ENCODE measurements around the gene TGOLN2. TPM values are rescaled to one million over a fixed set of nuclear protein-coding genes. Genes with fewer than 3 reads are reported as not detected.
A peak's percentile ranks its signal among the peaks of the same experiment; 100 is the strongest.
"Not testable (repeated sequence)": the region's sequence is repeated elsewhere in the genome, so short reads cannot be mapped to it uniquely, and the experiment has no call there.

Gene TGOLN2
- total RNA-seq, 1 donor, result 119 TPM

- DNase-seq (ENCODE audit: low read depth), result no peak
- no peak for TF ChIP-seq CTCF (IDR thresholded peaks at IDR 0.05; ENCODE audit: insufficient read depth, low read depth, low read length)
- H3K4me3 ChIP-seq (ENCODE audit: low read depth, low read length), result no peak overlapping the region
Observed at GRCh38 chr2:85367180-85367579, 39.4 kb upstream of the TGOLN2 start.

- H3K4me3 ChIP-seq (ENCODE audit: low read depth, low read length); DNase-seq (ENCODE audit: low read depth): not testable (repeated sequence)
Observed at GRCh38 chr2:85362653-85363387, 35.0 kb upstream of the TGOLN2 start.

- no peak for DNase-seq (ENCODE audit: low read depth)
- H3K4me3 ChIP-seq (ENCODE audit: low read depth, low read length), result no peak overlapping the region
- no peak for TF ChIP-seq CTCF (IDR thresholded peaks at IDR 0.05; ENCODE audit: insufficient read depth, low read depth, low read length)
Observed at GRCh38 chr2:85357736-85358135, 29.9 kb upstream of the TGOLN2 start.

GRCh38 chr2:85356186-85356585, 28.4 kb upstream of the TGOLN2 start:
- DNase-seq (ENCODE audit: low read depth), result no peak
- TF ChIP-seq CTCF (IDR thresholded peaks at IDR 0.05; ENCODE audit: insufficient read depth, low read depth, low read length), result no peak
- H3K4me3 ChIP-seq (ENCODE audit: low read depth, low read length), result no peak overlapping the region

- peak overlapping the region; percentile 88 for H3K4me3 ChIP-seq (ENCODE audit: low read depth, low read length)
- TF ChIP-seq CTCF (IDR thresholded peaks at IDR 0.05; ENCODE audit: insufficient read depth, low read depth, low read length), result no peak
- DNase-seq (ENCODE audit: low read depth), result no peak
Observed at GRCh38 chr2:85355521-85355920, 27.7 kb upstream of the TGOLN2 start.

GRCh38 chr2:85355073-85355410, 27.3 kb upstream of the TGOLN2 start:
- TF ChIP-seq CTCF (IDR thresholded peaks at IDR 0.05; ENCODE audit: insufficient read depth, low read depth, low read length), result no peak
- H3K4me3 ChIP-seq (ENCODE audit: low read depth, low read length), result peak overlapping the region; percentile 88
- no peak for DNase-seq (ENCODE audit: low read depth)

GRCh38 chr2:85354286-85355072, 26.7 kb upstream of the TGOLN2 start, which contains the start of the genes ELMOD3 and RETSAT:
Gene ELMOD3 (plus strand): TSS chr2:85354769. CDS start chr2:85357199, 2,430 bp downstream.
Gene RETSAT (minus strand): TSS chr2:85354528. CDS start chr2:85354507, 21 bp downstream.
- no peak for TF ChIP-seq CTCF (IDR thresholded peaks at IDR 0.05; ENCODE audit: insufficient read depth, low read depth, low read length)

More at GRCh38 chr2:85354286-85355072, 26.7 kb upstream of the TGOLN2 start, which contains the start of the genes ELMOD3 and RETSAT:
- DNase-seq (ENCODE audit: low read depth), result peak; percentile 100
- H3K4me3 ChIP-seq (ENCODE audit: low read depth, low read length), result peak within 1 kb of the TSS; percentile 88

Measured in fibroblast of villous mesenchyme (primary cell).